ENCODE data around the gene INPP5A.
A peak's percentile ranks its signal among the peaks of the same experiment; 100 is the strongest.

INPP5A gene

GRCh38 chr10:132634241-132634946, 96.8 kb downstream of the INPP5A start:
- DNase-seq: no peak

- no peak for DNase-seq
Measured at GRCh38 chr10:132634947-132635271, 97.3 kb downstream of the INPP5A start.

- DNase-seq: no peak
Measured at GRCh38 chr10:132636358-132636757, 98.8 kb downstream of the INPP5A start.

- peak; percentile 72 for DNase-seq
Measured at GRCh38 chr10:132637477-132638129, 100.0 kb downstream of the INPP5A start.

GRCh38 chr10:132638130-132638515, 100.5 kb downstream of the INPP5A start:
- DNase-seq: no peak

- no peak for DNase-seq
Measured at GRCh38 chr10:132639470-132639869, 101.9 kb downstream of the INPP5A start.

GRCh38 chr10:132640326-132641125, 102.9 kb downstream of the INPP5A start:
- no peak for DNase-seq

GRCh38 chr10:132641401-132641800, 103.8 kb downstream of the INPP5A start:
- DNase-seq: no peak

- DNase-seq: no peak
Measured at GRCh38 chr10:132641966-132642731, 104.6 kb downstream of the INPP5A start.

- no peak for DNase-seq
Measured at GRCh38 chr10:132642732-132643008, 105.1 kb downstream of the INPP5A start.

GRCh38 chr10:132643709-132644526, 106.3 kb downstream of the INPP5A start:
- no peak for DNase-seq

GRCh38 chr10:132644527-132645246, 107.1 kb downstream of the INPP5A start:
- DNase-seq: no peak

- no peak for DNase-seq
Measured at GRCh38 chr10:132645247-132645530, 107.6 kb downstream of the INPP5A start.

GRCh38 chr10:132645630-132646442, 108.2 kb downstream of the INPP5A start:
- DNase-seq: no peak

GRCh38 chr10:132646443-132647097, 109.0 kb downstream of the INPP5A start:
- no peak for DNase-seq

- no peak for DNase-seq
Measured at GRCh38 chr10:132647424-132647823, 109.8 kb downstream of the INPP5A start.

- no peak for DNase-seq
Measured at GRCh38 chr10:132648072-132648850, 110.7 kb downstream of the INPP5A start.

GRCh38 chr10:132648851-132649528, 111.4 kb downstream of the INPP5A start:
- no peak for DNase-seq
